IgD-negative memory B cell (primary cell): Measurements from ENCODE around the gene RIMOC1. TPM values are rescaled to one million over a fixed set of nuclear protein-coding genes. Genes with fewer than 3 reads are reported as not detected.

Source experiments
- H3K27ac Mint-ChIP-seq, 3 donors: one replicate each; pipeline ENCODE4 v1.8.0; 2020 to 2022; ENCODE audit warnings: mild to moderate bottlenecking in 3 of 3, mixed read lengths in 3 of 3, moderate library complexity in 1 of 3
- H3K27me3 Mint-ChIP-seq: one replicate; pipeline ENCODE4 v1.8.0; 2021; ENCODE audit warnings: mixed read lengths
- H3K36me3 Mint-ChIP-seq: one replicate; pipeline ENCODE4 v1.8.0; 2020; ENCODE audit warnings: mild to moderate bottlenecking, mixed read lengths
- H3K4me1 Mint-ChIP-seq, 3 donors: one replicate each; pipeline ENCODE4 v1.8.0; 2020 to 2022; ENCODE audit warnings: mixed read lengths in 3 of 3, mild to moderate bottlenecking in 1 of 3
- H3K4me3 Mint-ChIP-seq, 4 donors: one replicate each; pipeline ENCODE4 v1.8.0; 2020 to 2022; ENCODE audit warnings: mild to moderate bottlenecking in 4 of 4, mixed read lengths in 4 of 4, moderate library complexity in 3 of 4
- H3K9me3 Mint-ChIP-seq, 3 donors: one replicate each; pipeline ENCODE4 v1.8.0; 2020 to 2021; ENCODE audit warnings: mixed read lengths in 3 of 3, mild to moderate bottlenecking in 1 of 3
- polyA plus RNA-seq: library from polyadenylated mRNA; unstranded; fragments of 300-500 nt; fragmentation: Illumina TruSeq; gene quantifications from one replicate; pipeline ENCODE4 v1.2.3, GENCODE V29; 2021

RIMOC1 gene
- polyA plus RNA-seq, result 10.6 TPM

GRCh38 chr5:41903892-41904799 is at the start of gene RIMOC1:
RIMOC1 (plus strand) TSS chr5:41904344; CDS start chr5:41904368, 24 bp downstream.
- Mint-ChIP-seq H3K9me3 (no peaks in the 10 kb centered on the region), H3K27me3 (no peaks in the 10 kb centered on the region), H3K4me3 (peak within 1 kb of the TSS; percentile 95 to 100 (median 96)), H3K27ac (peak within 1 kb of the TSS; percentile 98 to 99 (median 99)), H3K36me3 (peaks cover 1% of the 10 kb centered on the region), H3K4me1 (peaks cover 12 to 31% (median 17%) of the 10 kb centered on the region in 3 donors)

- H3K9me3 Mint-ChIP-seq, result no peaks in the 10 kb centered on the region
- H3K4me3 Mint-ChIP-seq, result no peak overlapping the region
- peaks cover 0 to 7% (median 5%) of the 10 kb centered on the region in 3 donors for H3K4me1 Mint-ChIP-seq
- no peak overlapping the region for H3K27ac Mint-ChIP-seq
- no peaks in the 10 kb centered on the region for H3K27me3 Mint-ChIP-seq
- H3K36me3 Mint-ChIP-seq, result no peaks in the 10 kb centered on the region
These were observed 47.3 kb upstream of the RIMOC1 start for GRCh38 chr5:41856644-41857491.

DNA sequence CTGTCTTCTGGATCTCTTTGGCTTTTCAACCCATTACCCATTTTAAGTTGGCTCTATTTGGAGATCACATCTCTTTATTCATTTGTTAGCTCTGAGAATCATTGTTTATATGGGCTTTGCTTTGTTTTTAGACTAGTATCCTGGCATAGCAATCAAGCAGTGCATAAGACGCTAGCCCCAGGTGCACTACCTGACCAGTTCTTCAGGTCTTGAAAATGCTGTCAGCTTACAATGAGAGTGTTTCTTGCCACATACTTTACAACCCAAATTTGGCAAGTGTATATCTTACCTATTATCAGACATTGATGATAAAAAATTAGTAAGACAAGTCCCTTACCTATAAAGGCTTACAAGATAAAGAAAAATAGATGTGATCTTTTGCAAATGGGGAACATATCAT is 46.2 kb upstream of the RIMOC1 start:
- no peak overlapping the region for H3K4me3 Mint-ChIP-seq

DNA sequence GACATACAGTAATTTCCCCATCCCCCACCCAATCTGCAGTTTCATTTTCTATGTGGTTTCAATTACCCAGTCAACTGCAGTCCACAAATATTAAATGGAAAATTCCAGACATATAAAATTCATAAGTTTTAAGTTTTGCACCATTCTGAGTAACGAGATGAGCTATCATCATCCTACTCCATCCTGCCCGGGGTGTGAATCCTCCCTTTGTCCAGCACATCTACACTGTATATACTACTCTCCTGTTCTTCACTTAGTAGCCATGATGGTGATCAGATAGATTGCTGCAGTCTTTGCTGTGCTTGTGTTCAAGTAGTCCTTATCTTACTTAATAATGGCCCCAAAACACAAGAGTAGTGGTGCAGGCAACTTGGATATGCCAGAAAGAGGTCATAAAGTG is 45.3 kb upstream of the RIMOC1 start:
- H3K27ac Mint-ChIP-seq, result peak overlapping the region in 2 of 3 donors; percentile 17 to 50
- peaks cover under 1 to 12% (median 5%) of the 10 kb centered on the region in 3 donors for H3K4me1 Mint-ChIP-seq

More for the DNA sequence above, 46.2 kb upstream of the RIMOC1 start:
- H3K36me3 Mint-ChIP-seq, result no peaks in the 10 kb centered on the region
- no peaks in the 10 kb centered on the region for H3K9me3 Mint-ChIP-seq
- H3K27ac Mint-ChIP-seq, result no peak overlapping the region
- H3K4me1 Mint-ChIP-seq, result peaks cover 0 to 7% (median 5%) of the 10 kb centered on the region in 3 donors
- no peaks in the 10 kb centered on the region for H3K27me3 Mint-ChIP-seq

GRCh38 chr5:41863871-41864486 is 40.2 kb upstream of the RIMOC1 start:
- no peaks in the 10 kb centered on the region for H3K36me3 Mint-ChIP-seq
- peak overlapping the region in 1 of 3 donors; percentile 65 for H3K27ac Mint-ChIP-seq
- H3K4me1 Mint-ChIP-seq, result peaks cover 26 to 43% (median 33%) of the 10 kb centered on the region in 3 donors
- H3K4me3 Mint-ChIP-seq, result no peak overlapping the region
- no peaks in the 10 kb centered on the region for H3K27me3 Mint-ChIP-seq
- H3K9me3 Mint-ChIP-seq, result no peaks in the 10 kb centered on the region

More for the DNA sequence above, 45.3 kb upstream of the RIMOC1 start:
- Mint-ChIP-seq H3K27me3 (no peaks in the 10 kb centered on the region), H3K4me3 (no peak overlapping the region), H3K9me3 (no peaks in the 10 kb centered on the region), H3K36me3 (no peaks in the 10 kb centered on the region)

DNA sequence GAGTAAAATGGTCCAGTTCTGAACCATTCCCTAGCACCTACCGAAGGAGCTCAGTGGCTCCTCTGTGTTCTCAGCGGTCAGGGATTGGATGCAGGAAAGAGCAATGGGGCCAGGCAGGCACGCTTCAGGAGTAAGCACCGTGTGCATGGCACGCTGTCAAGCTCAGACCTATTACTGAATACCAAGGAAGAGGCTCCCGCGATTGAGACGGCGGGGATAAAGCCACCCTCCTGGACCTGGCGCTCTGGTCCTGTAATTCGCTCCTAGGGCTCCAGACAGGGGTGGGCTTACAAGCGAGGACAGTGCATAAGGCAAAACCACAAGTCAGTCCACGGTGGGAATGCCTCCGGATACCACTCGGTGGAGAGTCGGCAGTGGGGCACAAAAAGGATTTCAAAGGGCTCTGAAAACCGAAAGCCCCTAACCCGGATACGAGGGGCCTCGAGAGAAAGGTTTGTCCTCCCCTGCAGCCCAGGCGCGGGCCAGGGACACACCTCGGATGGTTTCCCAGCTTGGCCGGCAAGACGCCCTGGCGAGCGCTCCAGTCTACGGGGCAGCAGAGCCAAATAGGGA is 34.9 kb upstream of the RIMOC1 start:
- Mint-ChIP-seq H3K27me3 (no peaks in the 10 kb centered on the region), H3K36me3 (no peaks in the 10 kb centered on the region), H3K27ac (peak overlapping the region; percentile 92 to 98 (median 97)), H3K4me1 (peaks cover 26 to 43% (median 40%) of the 10 kb centered on the region in 3 donors), H3K9me3 (no peaks in the 10 kb centered on the region), H3K4me3 (peak overlapping the region; percentile 94 to 99 (median 96))

- peak within 1 kb of the TSS; percentile 92 to 98 (median 97) for H3K27ac Mint-ChIP-seq
These were observed 34.2 kb upstream of the RIMOC1 start, which contains the start of gene OXCT1 for GRCh38 chr5:41869724-41870626. OXCT1 (minus strand) TSS chr5:41870425; CDS start chr5:41870358, 67 bp downstream.

GRCh38 chr5:41870627-41871048 is 33.5 kb upstream of the RIMOC1 start:
- Mint-ChIP-seq H3K27ac (peak overlapping the region; percentile 92 to 98 (median 97)), H3K36me3 (no peaks in the 10 kb centered on the region), H3K9me3 (no peaks in the 10 kb centered on the region), H3K4me3 (peak overlapping the region; percentile 94 to 99 (median 96)), H3K27me3 (no peaks in the 10 kb centered on the region), H3K4me1 (peaks cover 22 to 32% (median 30%) of the 10 kb centered on the region in 3 donors)

More at GRCh38 chr5:41869724-41870626, 34.2 kb upstream of the RIMOC1 start, which contains the start of gene OXCT1:
- peak within 1 kb of the TSS; percentile 94 to 99 (median 96) for H3K4me3 Mint-ChIP-seq
- no peaks in the 10 kb centered on the region for H3K9me3 Mint-ChIP-seq
- H3K27me3 Mint-ChIP-seq, result no peaks in the 10 kb centered on the region
- no peaks in the 10 kb centered on the region for H3K36me3 Mint-ChIP-seq
- peaks cover 21 to 38% (median 35%) of the 10 kb centered on the region in 3 donors for H3K4me1 Mint-ChIP-seq

GRCh38 chr5:41871852-41872251 is 32.3 kb upstream of the RIMOC1 start:
- Mint-ChIP-seq H3K27me3 (no peaks in the 10 kb centered on the region), H3K4me1 (peaks cover 16 to 28% (median 22%) of the 10 kb centered on the region in 3 donors), H3K4me3 (peak overlapping the region in 1 of 4 donors; percentile 32), H3K27ac (no peak overlapping the region), H3K9me3 (no peaks in the 10 kb centered on the region), H3K36me3 (no peaks in the 10 kb centered on the region)

- H3K4me1 Mint-ChIP-seq, result peaks cover 4 to 12% (median 8%) of the 10 kb centered on the region in 3 donors
- no peaks in the 10 kb centered on the region for H3K36me3 Mint-ChIP-seq
- H3K9me3 Mint-ChIP-seq, result no peaks in the 10 kb centered on the region
- peak overlapping the region in 1 of 4 donors; percentile 65 for H3K4me3 Mint-ChIP-seq
- no peaks in the 10 kb centered on the region for H3K27me3 Mint-ChIP-seq
- H3K27ac Mint-ChIP-seq, result no peak overlapping the region
These were observed 29.6 kb upstream of the RIMOC1 start for GRCh38 chr5:41874512-41875060.

DNA sequence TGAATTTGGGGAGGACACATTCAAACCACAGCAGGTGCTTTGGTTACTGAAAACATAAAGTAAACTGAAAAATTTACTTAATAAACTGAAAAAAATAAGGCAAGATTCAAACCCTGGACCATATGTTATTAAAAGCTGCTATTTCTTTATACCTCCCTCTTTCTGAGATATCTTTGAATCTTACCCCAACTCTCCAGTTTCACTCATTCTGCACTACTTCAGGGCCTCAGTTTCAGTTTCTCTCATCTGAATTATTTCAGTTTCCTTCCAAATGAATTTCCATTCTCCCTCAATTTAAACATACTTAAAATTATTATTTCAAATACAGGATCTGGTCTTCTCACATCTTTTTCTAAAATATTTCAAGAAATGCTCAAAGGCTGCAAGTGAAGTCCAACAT is 29.0 kb upstream of the RIMOC1 start:
- H3K9me3 Mint-ChIP-seq, result no peaks in the 10 kb centered on the region

GRCh38 chr5:41876678-41877077 is 27.5 kb upstream of the RIMOC1 start:
- Mint-ChIP-seq H3K27ac (no peak overlapping the region), H3K4me3 (no peak overlapping the region), H3K36me3 (peaks cover 3% of the 10 kb centered on the region), H3K4me1 (peaks cover 0 to 4% (median 0%) of the 10 kb centered on the region in 3 donors), H3K27me3 (no peaks in the 10 kb centered on the region), H3K9me3 (no peaks in the 10 kb centered on the region)

More for the DNA sequence above, 29.0 kb upstream of the RIMOC1 start:
- no peaks in the 10 kb centered on the region for H3K27me3 Mint-ChIP-seq
- H3K4me3 Mint-ChIP-seq, result peak overlapping the region in 1 of 4 donors; percentile 65
- no peak overlapping the region for H3K27ac Mint-ChIP-seq
- peaks cover under 1% of the 10 kb centered on the region for H3K36me3 Mint-ChIP-seq
- peaks cover 4 to 12% (median 8%) of the 10 kb centered on the region in 3 donors for H3K4me1 Mint-ChIP-seq

DNA sequence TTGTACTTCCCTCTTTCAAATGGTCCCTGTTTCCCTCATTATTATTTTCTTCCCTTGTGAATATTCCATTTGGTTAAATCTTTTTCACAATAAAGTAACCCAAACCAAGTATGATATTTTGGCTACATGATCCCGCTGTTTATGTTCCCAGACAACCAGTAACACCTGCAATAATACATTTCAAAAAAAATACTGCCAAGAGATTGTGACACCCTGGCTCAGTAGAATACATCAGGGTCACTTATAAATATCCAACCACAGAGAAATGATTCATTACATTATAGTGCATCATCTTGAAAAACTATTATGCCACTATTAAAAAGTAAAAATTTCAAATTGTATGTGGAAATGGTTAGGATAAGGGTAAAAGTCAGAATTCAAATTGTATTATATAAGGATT is 26.7 kb upstream of the RIMOC1 start:
- Mint-ChIP-seq H3K27me3 (no peaks in the 10 kb centered on the region), H3K27ac (no peak overlapping the region), H3K4me1 (peaks cover 0 to 4% (median 0%) of the 10 kb centered on the region in 3 donors), H3K9me3 (no peaks in the 10 kb centered on the region), H3K36me3 (peaks cover 3% of the 10 kb centered on the region), H3K4me3 (no peak overlapping the region)
